ENCODE measurements around the gene ILDR1. TPM values are rescaled to one million over a fixed set of nuclear protein-coding genes. Genes with fewer than 3 reads are reported as not detected.

ILDR1 gene
- total RNA-seq, 1 donor from 2014 or later: not detected

DNA sequence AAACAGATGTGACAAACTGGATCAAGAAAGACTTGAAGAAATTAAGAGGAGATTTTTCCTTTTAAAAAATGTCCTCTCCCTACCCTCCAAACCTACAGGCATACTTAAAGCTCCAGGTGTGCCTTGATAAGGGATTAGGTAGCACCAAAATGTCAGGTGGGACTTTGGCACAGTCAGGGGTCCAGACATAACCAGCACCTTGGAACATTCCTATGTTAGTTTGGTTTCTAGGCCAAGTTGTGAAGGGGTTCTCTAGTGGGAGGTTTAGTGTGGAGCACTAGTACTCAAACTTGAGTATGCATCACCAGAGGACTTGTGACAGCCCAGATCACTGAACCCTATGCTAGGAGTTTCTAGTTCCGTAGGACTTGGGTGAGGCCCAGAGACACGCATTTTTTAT is 13.9 kb downstream of the ILDR1 start:
- H3K36me3 Mint-ChIP-seq (ENCODE audit: low read depth): no peaks in the 10 kb centered on the region

DNA sequence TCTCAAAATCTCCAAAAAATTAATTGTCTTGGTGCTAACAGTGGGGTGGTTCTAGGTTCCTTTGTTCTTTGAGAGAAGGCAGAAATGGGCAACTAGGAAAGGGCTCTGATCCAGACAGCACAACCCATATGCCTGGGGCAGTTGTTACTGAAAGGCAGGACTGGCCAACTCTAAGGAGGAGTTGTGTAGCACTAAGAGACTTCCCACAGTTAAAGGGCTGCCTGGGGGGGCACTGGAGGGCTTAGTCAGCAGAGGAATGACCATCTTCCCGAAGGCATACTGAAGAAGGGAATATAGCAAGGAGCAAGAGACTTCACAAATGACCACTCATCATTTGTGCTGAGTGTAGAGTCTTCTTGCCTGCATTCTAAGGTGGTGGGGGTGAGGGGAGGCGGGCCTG is 15.8 kb downstream of the ILDR1 start:
- Mint-ChIP-seq H3K4me1 (no peaks in the 10 kb centered on the region), H3K27me3 (ENCODE audit: low read depth) (peaks cover 5% of the 10 kb centered on the region), H3K4me3 (no peak overlapping the region), H3K36me3 (ENCODE audit: low read depth) (no peaks in the 10 kb centered on the region), H3K27ac (ENCODE audit: unreplicated experiment) (no peak overlapping the region), H3K9me3 (no peaks in the 10 kb centered on the region)
- DNase-seq (ENCODE audit: low read depth, low spot score): no peak
- TF ChIP-seq, protein P1, sequence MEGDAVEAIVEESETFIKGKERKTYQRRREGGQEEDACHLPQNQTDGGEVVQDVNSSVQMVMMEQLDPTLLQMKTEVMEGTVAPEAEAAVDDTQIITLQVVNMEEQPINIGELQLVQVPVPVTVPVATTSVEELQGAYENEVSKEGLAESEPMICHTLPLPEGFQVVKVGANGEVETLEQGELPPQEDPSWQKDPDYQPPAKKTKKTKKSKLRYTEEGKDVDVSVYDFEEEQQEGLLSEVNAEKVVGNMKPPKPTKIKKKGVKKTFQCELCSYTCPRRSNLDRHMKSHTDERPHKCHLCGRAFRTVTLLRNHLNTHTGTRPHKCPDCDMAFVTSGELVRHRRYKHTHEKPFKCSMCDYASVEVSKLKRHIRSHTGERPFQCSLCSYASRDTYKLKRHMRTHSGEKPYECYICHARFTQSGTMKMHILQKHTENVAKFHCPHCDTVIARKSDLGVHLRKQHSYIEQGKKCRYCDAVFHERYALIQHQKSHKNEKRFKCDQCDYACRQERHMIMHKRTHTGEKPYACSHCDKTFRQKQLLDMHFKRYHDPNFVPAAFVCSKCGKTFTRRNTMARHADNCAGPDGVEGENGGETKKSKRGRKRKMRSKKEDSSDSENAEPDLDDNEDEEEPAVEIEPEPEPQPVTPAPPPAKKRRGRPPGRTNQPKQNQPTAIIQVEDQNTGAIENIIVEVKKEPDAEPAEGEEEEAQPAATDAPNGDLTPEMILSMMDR (conservative IDR thresholded peaks at IDR 0.05): no peak

More for the DNA sequence above, 13.9 kb downstream of the ILDR1 start:
- Mint-ChIP-seq H3K27me3 (ENCODE audit: low read depth) (peaks cover 15% of the 10 kb centered on the region), H3K4me1 (no peaks in the 10 kb centered on the region), H3K27ac (ENCODE audit: unreplicated experiment) (no peak overlapping the region), H3K4me3 (no peak overlapping the region), H3K9me3 (no peaks in the 10 kb centered on the region)
- no peak for DNase-seq (ENCODE audit: low read depth, low spot score)
- TF ChIP-seq, protein P1 (conservative IDR thresholded peaks at IDR 0.05): no peak

DNA sequence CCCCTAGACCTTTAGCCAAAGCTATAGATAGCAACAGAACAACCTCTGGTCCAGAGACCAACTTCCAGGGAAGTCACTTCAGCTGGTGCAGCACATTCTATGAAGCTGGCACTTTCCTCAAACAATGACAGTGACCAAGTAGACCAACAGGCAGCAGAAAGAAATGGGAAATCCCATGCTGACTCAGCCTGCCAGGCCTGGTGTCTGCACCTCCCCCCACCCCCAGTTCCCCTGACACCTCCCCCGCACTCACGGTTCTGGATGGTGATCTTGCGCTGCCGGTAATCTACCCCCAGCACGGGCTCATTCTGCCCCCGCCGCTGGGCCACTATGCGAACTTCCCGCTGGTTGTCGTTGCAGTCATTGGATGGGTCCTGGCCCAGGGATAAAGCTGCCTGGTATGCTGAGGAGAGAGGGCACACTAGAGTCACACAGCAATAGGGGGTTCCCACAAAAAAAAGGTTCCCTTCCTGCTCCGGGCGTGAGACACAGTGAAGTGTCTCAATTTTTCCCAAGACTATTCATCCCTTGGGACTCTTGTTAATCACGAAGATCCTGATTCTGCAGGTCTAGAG is 17.0 kb downstream of the ILDR1 start:
- DNase-seq (ENCODE audit: low read depth, low spot score): no peak
- no peak overlapping the region for H3K4me3 Mint-ChIP-seq
- H3K4me1 Mint-ChIP-seq: no peaks in the 10 kb centered on the region
- TF ChIP-seq, protein P1 (conservative IDR thresholded peaks at IDR 0.05): no peak
- no peak overlapping the region for H3K27ac Mint-ChIP-seq (ENCODE audit: unreplicated experiment)
- no peaks in the 10 kb centered on the region for H3K36me3 Mint-ChIP-seq (ENCODE audit: low read depth)
- no peaks in the 10 kb centered on the region for H3K9me3 Mint-ChIP-seq
- no peaks in the 10 kb centered on the region for H3K27me3 Mint-ChIP-seq (ENCODE audit: low read depth)

DNA sequence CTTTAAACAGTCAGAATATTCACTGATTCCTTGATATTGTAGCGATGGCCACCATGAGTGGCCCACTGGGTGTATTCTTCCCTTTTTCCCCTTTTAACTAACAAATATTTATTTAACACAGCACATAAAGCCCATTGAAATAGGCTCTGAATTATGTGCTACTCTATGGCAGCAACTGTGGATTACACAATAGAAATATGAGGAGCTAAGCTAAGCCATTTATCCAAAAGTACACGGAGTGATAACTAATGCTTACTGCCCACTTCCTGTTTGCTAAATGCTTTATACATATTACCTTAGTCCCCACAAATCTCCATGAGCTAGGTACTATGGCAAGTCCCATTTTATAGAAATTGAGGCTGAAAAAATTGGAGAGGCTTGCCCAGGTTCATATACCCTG is 17.9 kb downstream of the ILDR1 start:
- Mint-ChIP-seq H3K9me3 (no peaks in the 10 kb centered on the region), H3K36me3 (ENCODE audit: low read depth) (no peaks in the 10 kb centered on the region), H3K4me3 (no peak overlapping the region), H3K27me3 (ENCODE audit: low read depth) (no peaks in the 10 kb centered on the region), H3K27ac (ENCODE audit: unreplicated experiment) (no peak overlapping the region), H3K4me1 (no peaks in the 10 kb centered on the region)
- TF ChIP-seq, protein P1 (conservative IDR thresholded peaks at IDR 0.05): no peak
- no peak for DNase-seq (ENCODE audit: low read depth, low spot score)

DNA sequence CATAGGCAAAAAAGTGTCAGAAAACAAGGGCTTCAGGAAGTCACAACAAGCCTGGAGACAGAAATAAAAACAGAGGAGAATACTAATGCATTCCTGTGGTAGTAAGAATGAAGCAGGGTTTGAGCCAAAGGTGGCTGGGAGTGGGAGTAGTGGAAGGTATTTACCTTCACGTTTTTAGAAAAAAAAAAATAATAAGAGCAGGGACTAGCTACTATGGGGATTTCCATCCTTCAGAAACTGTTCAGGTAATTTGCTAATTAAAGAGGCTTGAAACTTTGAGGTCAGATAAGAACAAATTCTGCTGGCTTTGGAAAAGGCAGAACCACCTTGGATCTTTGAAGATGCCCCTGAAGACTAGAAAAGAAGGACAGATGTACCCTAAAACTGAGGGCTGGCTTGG is 18.4 kb downstream of the ILDR1 start:
- no peak for DNase-seq (ENCODE audit: low read depth, low spot score)
- H3K4me3 Mint-ChIP-seq: no peak overlapping the region
- H3K27ac Mint-ChIP-seq (ENCODE audit: unreplicated experiment): no peak overlapping the region
- H3K9me3 Mint-ChIP-seq: no peaks in the 10 kb centered on the region
- no peaks in the 10 kb centered on the region for H3K27me3 Mint-ChIP-seq (ENCODE audit: low read depth)
- TF ChIP-seq, protein P1 (conservative IDR thresholded peaks at IDR 0.05): no peak
- no peaks in the 10 kb centered on the region for H3K36me3 Mint-ChIP-seq (ENCODE audit: low read depth)
- H3K4me1 Mint-ChIP-seq: no peaks in the 10 kb centered on the region

Data from neural crest cell (in vitro differentiated cells).